SK-N-SH (cell line): Measurements from ENCODE around the gene EPDR1. TPM values are rescaled to one million over a fixed set of nuclear protein-coding genes. Genes with fewer than 3 reads are reported as not detected.

ENCODE experiments used
- CTCF ChIA-PET: fragments of 300-600, 350-600 bp; formaldehyde crosslinking; extraction: SDS; loops from one replicate; lab custom pipeline; 2021; lab: Yijun Ruan, JAX
- POLR2A ChIA-PET: fragments of 350-600 bp; sonication (Branson Sonifier 250); formaldehyde crosslinking; extraction: SDS; loops from one replicate; lab custom pipeline; 2020; ENCODE audit warnings: antibody characterized with exemption, inconsistent platforms; lab: Yijun Ruan, JAX
- DNase-seq: peaks from one replicate; pipeline ENCODE4 v3.0.0; 2012
- H2AFZ ChIP-seq: fragments of 200-600 bp; sonication (generic); 2 replicates; pipeline ENCODE4 v1.8.1; 2016; ENCODE audit warnings: antibody characterized with exemption, mild to moderate bottlenecking, low read depth
- H3F3A ChIP-seq: fragments of 200-600 bp; sonication (generic); replicated peaks from 2 replicates; pipeline ENCODE3; 2016; ENCODE audit warnings: antibody characterized with exemption, mild to moderate bottlenecking; ENCODE audit not compliant: insufficient read depth
- H3K27ac ChIP-seq, 2 experiments: fragments of 200-500 bp in 1 of 2; fragments of 200-600 bp in 1 of 2; sonication (Bioruptor generic) in 1 of 2; sonication (generic), shearing (Covaris generic) in 1 of 2; 2 replicates each; pipeline versions ENCODE4 v1.5.1 to v1.6.1; 2014 to 2016; ENCODE audit warnings: low read depth in 2 of 2, inconsistent platforms in 1 of 2, low read length in 1 of 2, mild to moderate bottlenecking in 1 of 2, mixed read lengths in 1 of 2
- H3K27me3 ChIP-seq: fragments of 200-600 bp; sonication (generic), shearing (Covaris generic); 2 replicates; pipeline ENCODE4 v1.6.1; 2016; ENCODE audit warnings: mixed run types; ENCODE audit not compliant: insufficient read depth
- H3K36me3 ChIP-seq, 2 experiments: fragments of 200-500 bp in 1 of 2; fragments of 200-600 bp in 1 of 2; sonication (Bioruptor generic) in 1 of 2; sonication (generic) in 1 of 2; replicated peaks in 1 of 2; 2 replicates each; pipeline versions ENCODE3 to v1.5.1; 2014 to 2016; ENCODE audit warnings: low read length in 1 of 2, mild to moderate bottlenecking in 1 of 2; ENCODE audit not compliant: insufficient read depth in 2 of 2, control insufficient read depth in 1 of 2
- H3K4me1 ChIP-seq, 2 experiments: fragments of 200-500 bp in 1 of 2; fragments of 200-600 bp in 1 of 2; sonication (Bioruptor generic) in 1 of 2; sonication (generic), shearing (Covaris generic) in 1 of 2; 2 replicates each; pipeline versions ENCODE4 v1.5.1 to v1.6.1; 2014 to 2016; ENCODE audit warnings: low read depth in 1 of 2, low read length in 1 of 2, mixed run types in 1 of 2; ENCODE audit not compliant: insufficient read depth in 2 of 2, control insufficient read depth in 1 of 2
- H3K4me2 ChIP-seq: fragments of 200-600 bp; sonication (generic), shearing (Covaris generic); 2 replicates; pipeline ENCODE4 v1.6.1; 2017; ENCODE audit warnings: mixed run types
- H3K4me3 ChIP-seq, 2 experiments: fragments of 200-500 bp in 1 of 2; fragments of 200-600 bp in 1 of 2; sonication (Bioruptor generic) in 1 of 2; sonication (generic), shearing (Covaris generic) in 1 of 2; 2 replicates each; pipeline versions ENCODE4 v1.5.1 to v1.8.1; 2014 to 2016; ENCODE audit warnings: low read depth in 2 of 2, inconsistent platforms in 1 of 2, low read length in 1 of 2, mild to moderate bottlenecking in 1 of 2, mixed read lengths in 1 of 2, moderate library complexity in 1 of 2
- H3K79me2 ChIP-seq: fragments of 200-600 bp; sonication (generic); 2 replicates; pipeline ENCODE4 v1.8.1; 2017; ENCODE audit warnings: mild to moderate bottlenecking; ENCODE audit not compliant: insufficient read depth
- H3K9ac ChIP-seq: fragments of 200-600 bp; sonication (generic); 2 replicates; pipeline ENCODE4 v1.6.1; 2017; ENCODE audit warnings: mixed run types
- H3K9me2 ChIP-seq: fragments of 200-600 bp; sonication (generic); 2 replicates; pipeline ENCODE4 v1.6.1; 2017; ENCODE audit warnings: mixed run types
- H3K9me3 ChIP-seq: fragments of 200-600 bp; sonication (generic); 2 replicates; pipeline ENCODE4 v1.6.1; 2017; ENCODE audit warnings: mixed run types, mild to moderate bottlenecking, moderate library complexity
- H4K20me1 ChIP-seq: fragments of 200-600 bp; sonication (generic); 2 replicates; pipeline ENCODE4 v1.6.1; 2017; ENCODE audit warnings: mild to moderate bottlenecking, mixed run types; ENCODE audit not compliant: insufficient read depth
- CHD2 ChIP-seq: fragments of 150-350 bp; IDR thresholded peaks from 2 replicates; pipeline ENCODE4 v1.6.1; 2018; ENCODE audit warnings: low read length; ENCODE audit not compliant: partially characterized antibody
- ELF1 ChIP-seq: IDR thresholded peaks from 2 replicates; pipeline ENCODE4 v1.4.0; 2012
- EP300 ChIP-seq, 2 experiments: IDR thresholded peaks; 2 replicates each; pipeline versions ENCODE4 v1.4.0 to v1.6.1; 2012; ENCODE audit warnings: borderline replicate concordance in 1 of 2, low read depth in 1 of 2, low read length in 1 of 2
- FOXJ3 ChIP-seq: sonication (generic); formaldehyde crosslinking; IDR thresholded peaks from 2 replicates; pipeline ENCODE4 v1.5.1; 2020; ENCODE audit warnings: mild to moderate bottlenecking, missing genetic modification reagents
- GATA2 ChIP-seq: sonication (generic); formaldehyde crosslinking; IDR thresholded peaks from 2 replicates; pipeline ENCODE4 v1.5.0; 2020; ENCODE audit warnings: mild to moderate bottlenecking, missing genetic modification reagents
- JUND ChIP-seq: IDR thresholded peaks from 2 replicates; pipeline ENCODE4 v1.4.0; 2012
- MXI1 ChIP-seq: IDR thresholded peaks from 2 replicates; pipeline ENCODE4 v1.6.1; 2012; ENCODE audit warnings: mild to moderate bottlenecking, low read depth, low read length, improper control_type of control experiment
- NFIC ChIP-seq: IDR thresholded peaks from 2 replicates; pipeline ENCODE4 v1.4.0; 2012; ENCODE audit warnings: borderline replicate concordance
- PBX3 ChIP-seq: IDR thresholded peaks from 2 replicates; pipeline ENCODE4; 2012
- RAD21 ChIP-seq: IDR thresholded peaks from 2 replicates; pipeline ENCODE4 v1.6.1; 2012; ENCODE audit warnings: mild to moderate bottlenecking, low read length
- RCOR1 ChIP-seq: fragments of 150-350 bp; IDR thresholded peaks from 2 replicates; pipeline ENCODE4 v1.6.1; 2017; ENCODE audit warnings: antibody characterized with exemption, low read length
- REST ChIP-seq: IDR thresholded peaks from 2 replicates; pipeline ENCODE4 v1.6.1; 2012; ENCODE audit warnings: mild to moderate bottlenecking, low read depth, low read length, moderate library complexity
- TAF1 ChIP-seq: IDR thresholded peaks from 2 replicates; pipeline ENCODE4 v1.6.1; 2012; ENCODE audit warnings: low read depth, mild to moderate bottlenecking, low read length, moderate library complexity, borderline replicate concordance
- TCF12 ChIP-seq: IDR thresholded peaks from 2 replicates; pipeline ENCODE4 v1.4.0; 2012
- ZBTB33 ChIP-seq: IDR thresholded peaks from 2 replicates; pipeline ENCODE4 v1.4.0; 2012; ENCODE audit warnings: low read depth, borderline replicate concordance
- WGBS: methylation state at CpG from one replicate; pipeline ENCODE4 v1.1.6; 2017; ENCODE audit warnings: low lambda C conversion rate; 5-methylcytosine and 5-hydroxymethylcytosine counted together
- polyA plus RNA-seq, 3 experiments: library from polyadenylated mRNA; depleted of rRNA; stranded (reverse); fragments of >200 nt; gene quantifications; 2 replicates each; pipeline ENCODE4 v1.2.3, GENCODE V29; 2012

EPDR1 gene
- polyA plus RNA-seq, 1 of the 3 experiments (the other 2 are of a cell fraction), result 7.4 TPM

- H3K79me2 ChIP-seq, result no peaks in the 10 kb centered on the region
- CTCF ChIA-PET, result interaction anchor here (0.8 to 1.9 kb wide), 4 partner anchors 9 to 45 kb away, joined by 4 to 5 read pairs (median 4); partner anchors contain the start of genes EPDR1 and SFRP4
- no peak overlapping the region for H3K9ac ChIP-seq
- TF ChIP-seq NFIC, result no peak
- no peak for TF ChIP-seq RCOR1
- TF ChIP-seq RAD21, result no peak
- no peak for TF ChIP-seq EP300 (IDR thresholded peaks at IDR 0.05; ENCODE audit: borderline replicate concordance in 1 of 2, low read depth in 1 of 2, low read length in 1 of 2)
- TF ChIP-seq CHD2, result no peak
- no peak for TF ChIP-seq MXI1
- TF ChIP-seq ELF1, result no peak
- no peak for TF ChIP-seq FOXJ3 (CRISPR knock-in tag)
- TF ChIP-seq TCF12, result no peak
- TF ChIP-seq JUND, result no peak
- TF ChIP-seq REST, result no peak
- TF ChIP-seq TAF1, result no peak
- no peak for TF ChIP-seq GATA2 (CRISPR knock-in tag)
- no peak for TF ChIP-seq ZBTB33
- no peak for TF ChIP-seq PBX3
- H3K4me2 ChIP-seq, result no peak overlapping the region
- H3K9me2 ChIP-seq, result no peaks in the 10 kb centered on the region
- H3K4me3 ChIP-seq, result no peak overlapping the region
- H3F3A ChIP-seq, result no peaks in the 10 kb centered on the region
- no peaks in the 10 kb centered on the region for H3K27me3 ChIP-seq
- no peaks in the 10 kb centered on the region for H4K20me1 ChIP-seq
- DNase-seq, result no peak
- H3K9me3 ChIP-seq, result no peaks in the 10 kb centered on the region
- no peak overlapping the region for H2AFZ ChIP-seq
- POLR2A ChIA-PET, result interaction anchor here (0.5 kb wide), 2 partner anchors 9 to 106 kb away, joined by 3 to 6 read pairs; no protein-coding TSS in a partner anchor
- 75% methylated on average over 7 of the region's 7 CpGs for WGBS
- no peak overlapping the region for H3K27ac ChIP-seq
- H3K4me1 ChIP-seq, result peaks cover 0 to 4% of the 10 kb centered on the region in 2 experiments; a peak in 1 of 4 replicates
- peaks cover 0 to 3% of the 10 kb centered on the region in 2 experiments for H3K36me3 ChIP-seq
Measured at GRCh38 chr7:37947138-37947940, 26.9 kb downstream of the EPDR1 start.
